Measurements from ENCODE around the gene DRC7.

DNA sequence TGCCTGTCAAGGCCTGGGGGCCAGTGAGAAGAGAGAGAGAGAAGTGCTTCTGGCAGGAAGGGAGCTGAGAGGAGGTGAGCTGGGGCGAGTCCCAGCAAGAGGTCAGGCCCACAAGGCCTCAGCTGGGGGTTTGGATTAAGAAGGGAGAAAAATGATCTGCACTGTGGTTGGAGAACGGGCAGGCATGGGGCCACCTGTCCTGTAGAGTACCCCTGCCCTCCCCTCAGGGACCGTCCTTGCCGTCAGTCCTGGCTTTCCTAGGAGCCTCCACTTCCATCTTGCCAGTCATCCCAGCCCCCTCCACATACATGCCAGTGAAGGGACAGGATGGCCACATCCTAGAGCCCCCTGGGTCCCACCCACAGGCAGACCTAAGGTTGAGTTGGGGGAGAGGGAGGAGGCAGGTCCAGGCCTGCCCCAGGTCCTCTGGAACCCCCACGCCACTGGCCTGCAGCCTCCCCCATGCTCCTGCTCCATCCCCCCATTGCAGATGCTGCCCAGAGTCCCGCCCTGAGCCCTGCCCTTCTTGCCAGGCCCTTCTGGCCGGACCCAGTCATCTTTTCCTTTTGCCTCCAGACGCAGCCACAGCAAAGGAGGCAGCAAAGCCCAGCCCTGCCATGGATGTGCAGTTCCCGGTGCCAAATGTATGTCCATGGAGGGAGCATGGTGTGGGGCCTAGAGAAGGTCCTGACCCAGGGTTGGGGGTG lies 59.9 kb downstream of the DRC7 start:
- TF ChIP-seq POLR2AphosphoS5 (IDR thresholded peaks at IDR 0.05; ENCODE audit: low read depth, low read length) (no peak), TAF1 (IDR thresholded peaks at IDR 0.05; ENCODE audit: borderline replicate concordance, insufficient read depth, low read length) (no peak)
- TF ChIP-seq, protein P1, sequence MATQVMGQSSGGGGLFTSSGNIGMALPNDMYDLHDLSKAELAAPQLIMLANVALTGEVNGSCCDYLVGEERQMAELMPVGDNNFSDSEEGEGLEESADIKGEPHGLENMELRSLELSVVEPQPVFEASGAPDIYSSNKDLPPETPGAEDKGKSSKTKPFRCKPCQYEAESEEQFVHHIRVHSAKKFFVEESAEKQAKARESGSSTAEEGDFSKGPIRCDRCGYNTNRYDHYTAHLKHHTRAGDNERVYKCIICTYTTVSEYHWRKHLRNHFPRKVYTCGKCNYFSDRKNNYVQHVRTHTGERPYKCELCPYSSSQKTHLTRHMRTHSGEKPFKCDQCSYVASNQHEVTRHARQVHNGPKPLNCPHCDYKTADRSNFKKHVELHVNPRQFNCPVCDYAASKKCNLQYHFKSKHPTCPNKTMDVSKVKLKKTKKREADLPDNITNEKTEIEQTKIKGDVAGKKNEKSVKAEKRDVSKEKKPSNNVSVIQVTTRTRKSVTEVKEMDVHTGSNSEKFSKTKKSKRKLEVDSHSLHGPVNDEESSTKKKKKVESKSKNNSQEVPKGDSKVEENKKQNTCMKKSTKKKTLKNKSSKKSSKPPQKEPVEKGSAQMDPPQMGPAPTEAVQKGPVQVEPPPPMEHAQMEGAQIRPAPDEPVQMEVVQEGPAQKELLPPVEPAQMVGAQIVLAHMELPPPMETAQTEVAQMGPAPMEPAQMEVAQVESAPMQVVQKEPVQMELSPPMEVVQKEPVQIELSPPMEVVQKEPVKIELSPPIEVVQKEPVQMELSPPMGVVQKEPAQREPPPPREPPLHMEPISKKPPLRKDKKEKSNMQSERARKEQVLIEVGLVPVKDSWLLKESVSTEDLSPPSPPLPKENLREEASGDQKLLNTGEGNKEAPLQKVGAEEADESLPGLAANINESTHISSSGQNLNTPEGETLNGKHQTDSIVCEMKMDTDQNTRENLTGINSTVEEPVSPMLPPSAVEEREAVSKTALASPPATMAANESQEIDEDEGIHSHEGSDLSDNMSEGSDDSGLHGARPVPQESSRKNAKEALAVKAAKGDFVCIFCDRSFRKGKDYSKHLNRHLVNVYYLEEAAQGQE (IDR thresholded peaks at IDR 0.05; ENCODE audit: insufficient read depth in 1 of 2, low read depth in 2 of 2, low read length in 2 of 2): no peak
